ENCODE measurements around the gene TERT. TPM values are rescaled to one million over a fixed set of nuclear protein-coding genes. Genes with fewer than 3 reads are reported as not detected.
"Not testable (repeated sequence)": the region's sequence is repeated elsewhere in the genome, so short reads cannot be mapped to it uniquely, and the experiment has no call there.

Gene TERT
- total RNA-seq, 4 donors from 2014 or later, result not detected

GRCh38 chr5:1288439-1289335, 6.2 kb downstream of the TERT start:
- no peaks in the 10 kb centered on the region for H3K36me3 ChIP-seq
- in situ Hi-C loops (cut with MboI; ENCODE audit: low pct_ligation_motif_present in 1 of 4, low pct_unique_long_range_greater_than_20kb in 1 of 4, low sequenced_read_pairs in 3 of 4), result no loop called here
- TF ChIP-seq POLR2AphosphoS5 (IDR thresholded peaks at IDR 0.05) (no peak), EP300 (IDR thresholded peaks at IDR 0.05; ENCODE audit: low read depth) (no peak), CTCF (IDR thresholded peaks at IDR 0.05) (no peak), POLR2A (IDR thresholded peaks at IDR 0.05) (no peak)
- H3K4me3 ChIP-seq, result no peak overlapping the region
- intact Hi-C loops (cut with DNase I; ENCODE audit: low total_unique reads), result no loop called here
- H3K9me3 ChIP-seq, result no peaks in the 10 kb centered on the region
- DNase-seq, result no peak
- H3K27ac ChIP-seq, result no peak overlapping the region
- WGBS, 2 donors (ENCODE audit: low coverage in 1 of 2), result 87 to 95% methylated on average over 3 to 37 of the region's 37 CpGs
- H3K27me3 ChIP-seq, result peaks cover 20% of the 10 kb centered on the region
- peaks cover 0 to 5% (median 0%) of the 10 kb centered on the region in 4 donors for H3K4me1 ChIP-seq

GRCh38 chr5:1285883-1286291, 9.0 kb downstream of the TERT start:
- Histone ChIP-seq H3K27ac (no peak overlapping the region), H3K27me3 (peaks cover 5% of the 10 kb centered on the region), H3K4me1 (no peaks in the 10 kb centered on the region), H3K9me3 (no peaks in the 10 kb centered on the region), H3K36me3 (no peaks in the 10 kb centered on the region), H3K4me3 (no peak overlapping the region)
- TF ChIP-seq CTCF (IDR thresholded peaks at IDR 0.05) (no peak), POLR2AphosphoS5 (IDR thresholded peaks at IDR 0.05) (no peak), EP300 (IDR thresholded peaks at IDR 0.05; ENCODE audit: low read depth) (no peak), POLR2A (IDR thresholded peaks at IDR 0.05) (no peak)
- WGBS, 2 donors (ENCODE audit: low coverage in 1 of 2), result 95% methylated on average over 25 of the region's 25 CpGs; no CpG with 5 or more reads in 1 of the 2 donors
- DNase-seq, result no peak
- intact Hi-C loops (cut with DNase I; ENCODE audit: low total_unique reads), result no loop called here
- in situ Hi-C loops (cut with MboI; ENCODE audit: low pct_ligation_motif_present in 1 of 4, low pct_unique_long_range_greater_than_20kb in 1 of 4, low sequenced_read_pairs in 3 of 4), result no loop called here

GRCh38 chr5:1285141-1285540, 9.7 kb downstream of the TERT start:
- in situ Hi-C loops (cut with MboI; ENCODE audit: low pct_ligation_motif_present in 1 of 4, low pct_unique_long_range_greater_than_20kb in 1 of 4, low sequenced_read_pairs in 3 of 4), result no loop called here
- DNase-seq, result no peak
- Histone ChIP-seq H3K27ac (no peak overlapping the region), H3K4me3 (no peak overlapping the region), H3K36me3 (no peaks in the 10 kb centered on the region), H3K9me3 (no peaks in the 10 kb centered on the region), H3K27me3 (peaks cover 5% of the 10 kb centered on the region), H3K4me1 (no peaks in the 10 kb centered on the region)
- WGBS, 2 donors (ENCODE audit: low coverage in 1 of 2), result 85 to 92% methylated on average over 2 to 12 of the region's 12 CpGs
- intact Hi-C loops (cut with DNase I; ENCODE audit: low total_unique reads), result no loop called here
- no peak for TF ChIP-seq POLR2AphosphoS5 (IDR thresholded peaks at IDR 0.05)
- no peak for TF ChIP-seq CTCF (IDR thresholded peaks at IDR 0.05)
- no peak for TF ChIP-seq POLR2A (IDR thresholded peaks at IDR 0.05)
- TF ChIP-seq EP300 (IDR thresholded peaks at IDR 0.05; ENCODE audit: low read depth), result no peak

GRCh38 chr5:1284336-1284970, 10.4 kb downstream of the TERT start:
- in situ Hi-C loops (cut with MboI; ENCODE audit: low pct_ligation_motif_present in 1 of 4, low pct_unique_long_range_greater_than_20kb in 1 of 4, low sequenced_read_pairs in 3 of 4); H3K9me3 ChIP-seq; H3K36me3 ChIP-seq; H3K4me1 ChIP-seq; H3K27ac ChIP-seq; DNase-seq; H3K4me3 ChIP-seq; H3K27me3 ChIP-seq; intact Hi-C loops (cut with DNase I; ENCODE audit: low total_unique reads): not testable (repeated sequence)
- 81 to 90% methylated on average over 2 to 26 of the region's 27 CpGs for WGBS, 2 donors (ENCODE audit: low coverage in 1 of 2)

GRCh38 chr5:1283729-1284041, 11.2 kb downstream of the TERT start:
- intact Hi-C loops (cut with DNase I; ENCODE audit: low total_unique reads); H3K27me3 ChIP-seq; in situ Hi-C loops (cut with MboI; ENCODE audit: low pct_ligation_motif_present in 1 of 4, low pct_unique_long_range_greater_than_20kb in 1 of 4, low sequenced_read_pairs in 3 of 4); H3K4me1 ChIP-seq; H3K27ac ChIP-seq; DNase-seq; H3K9me3 ChIP-seq; H3K36me3 ChIP-seq; H3K4me3 ChIP-seq: not testable (repeated sequence)
- WGBS, 2 donors (ENCODE audit: low coverage in 1 of 2), result 89% methylated on average over 16 of the region's 16 CpGs; no CpG with 5 or more reads in 1 of the 2 donors

- H3K27ac ChIP-seq; H3K4me3 ChIP-seq; H3K9me3 ChIP-seq; H3K27me3 ChIP-seq; H3K4me1 ChIP-seq; DNase-seq; in situ Hi-C loops (cut with MboI; ENCODE audit: low pct_ligation_motif_present in 1 of 4, low pct_unique_long_range_greater_than_20kb in 1 of 4, low sequenced_read_pairs in 3 of 4); H3K36me3 ChIP-seq; intact Hi-C loops (cut with DNase I; ENCODE audit: low total_unique reads): not testable (repeated sequence)
- WGBS, 2 donors (ENCODE audit: low coverage in 1 of 2), result 89 to 93% methylated on average over 10 to 40 of the region's 40 CpGs
Measured at GRCh38 chr5:1282993-1283728, 11.7 kb downstream of the TERT start.
